GM12878 (cell line): ENCODE results near the gene BDKRB2.

ENCODE experiments used
- EZH2 ChIP-seq: IDR thresholded peaks from 2 replicates; pipeline ENCODE4 v1.6.1; 2012; ENCODE audit warnings: low read depth, mild to moderate bottlenecking, control low read depth, inconsistent platforms, low read length, borderline replicate concordance; ENCODE audit not compliant: control insufficient read depth
- JUND ChIP-seq: IDR thresholded peaks from 2 replicates; pipeline ENCODE4 v1.6.1; 2012; ENCODE audit warnings: low read depth, mild to moderate bottlenecking, low read length, improper control_type of control experiment, moderate library complexity
- SP1 ChIP-seq: IDR thresholded peaks from one replicate; pipeline ENCODE4 v1.6.1; 2011; ENCODE audit warnings: low read depth, low read length
- TCF12 ChIP-seq: IDR thresholded peaks from 2 replicates; pipeline ENCODE4 v1.6.1; 2011; ENCODE audit warnings: low read depth, mild to moderate bottlenecking, low read length
- TF ChIP-seq, protein P1 (sequence below), 3 experiments: IDR thresholded peaks in 2 of 3; conservative IDR thresholded peaks in 1 of 3; 2 replicates each; pipeline ENCODE4 v1.5.1; 2011; ENCODE audit warnings: low read depth in 3 of 3, low read length in 3 of 3, mild to moderate bottlenecking in 3 of 3, control low read depth in 2 of 3, moderate library complexity in 2 of 3, inconsistent platforms in 1 of 3, mixed read lengths in 1 of 3; ENCODE audit not compliant: control insufficient read depth in 2 of 3, insufficient read depth in 1 of 3; ENCODE audit errors: extremely low read depth in 1 of 3
- TF ChIP-seq, protein P2 (sequence below): IDR thresholded peaks from 2 replicates; pipeline ENCODE4 v1.6.1; 2012; ENCODE audit warnings: low read depth, low read length, improper control_type of control experiment

DNA sequence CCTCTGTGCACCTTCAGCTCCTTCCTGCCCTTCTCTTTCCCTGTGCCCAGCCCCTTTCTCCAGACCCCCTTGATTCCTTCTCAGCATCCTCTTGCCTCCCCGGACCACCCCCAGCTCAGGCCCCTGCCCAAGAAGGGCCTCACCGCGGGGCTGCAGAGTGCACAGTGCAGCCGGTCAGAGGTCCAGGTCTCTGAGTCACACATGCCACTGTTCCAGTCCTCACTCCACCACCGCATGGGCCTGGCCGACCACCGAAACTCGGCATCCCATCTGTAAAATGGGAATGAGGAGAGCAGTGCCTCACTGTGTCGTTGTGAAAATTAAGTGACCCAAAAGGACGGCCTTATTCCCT is 64.7 kb downstream of the BDKRB2 start:
- TF ChIP-seq TCF12 (no peak), JUND (no peak), EZH2 (no peak), SP1 (no peak)
- TF ChIP-seq, protein P1, sequence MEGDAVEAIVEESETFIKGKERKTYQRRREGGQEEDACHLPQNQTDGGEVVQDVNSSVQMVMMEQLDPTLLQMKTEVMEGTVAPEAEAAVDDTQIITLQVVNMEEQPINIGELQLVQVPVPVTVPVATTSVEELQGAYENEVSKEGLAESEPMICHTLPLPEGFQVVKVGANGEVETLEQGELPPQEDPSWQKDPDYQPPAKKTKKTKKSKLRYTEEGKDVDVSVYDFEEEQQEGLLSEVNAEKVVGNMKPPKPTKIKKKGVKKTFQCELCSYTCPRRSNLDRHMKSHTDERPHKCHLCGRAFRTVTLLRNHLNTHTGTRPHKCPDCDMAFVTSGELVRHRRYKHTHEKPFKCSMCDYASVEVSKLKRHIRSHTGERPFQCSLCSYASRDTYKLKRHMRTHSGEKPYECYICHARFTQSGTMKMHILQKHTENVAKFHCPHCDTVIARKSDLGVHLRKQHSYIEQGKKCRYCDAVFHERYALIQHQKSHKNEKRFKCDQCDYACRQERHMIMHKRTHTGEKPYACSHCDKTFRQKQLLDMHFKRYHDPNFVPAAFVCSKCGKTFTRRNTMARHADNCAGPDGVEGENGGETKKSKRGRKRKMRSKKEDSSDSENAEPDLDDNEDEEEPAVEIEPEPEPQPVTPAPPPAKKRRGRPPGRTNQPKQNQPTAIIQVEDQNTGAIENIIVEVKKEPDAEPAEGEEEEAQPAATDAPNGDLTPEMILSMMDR (IDR thresholded peaks at IDR 0.05 in 2 of 3, conservative IDR thresholded peaks at IDR 0.05 in 1 of 3; ENCODE audit: control insufficient read depth in 2 of 3, extremely low read depth in 1 of 3, insufficient read depth in 1 of 3, low read depth in 3 of 3, low read length in 3 of 3), result no peak
- TF ChIP-seq, protein P2, sequence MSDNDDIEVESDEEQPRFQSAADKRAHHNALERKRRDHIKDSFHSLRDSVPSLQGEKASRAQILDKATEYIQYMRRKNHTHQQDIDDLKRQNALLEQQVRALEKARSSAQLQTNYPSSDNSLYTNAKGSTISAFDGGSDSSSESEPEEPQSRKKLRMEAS, result no peak
